Subcutaneous abdominal adipose tissue (tissue), 5 donors: ENCODE data around the gene AP2A1.

ENCODE experiments used
- H3K27ac ChIP-seq: one replicate; pipeline ENCODE4 v1.7.0; 2013; ENCODE audit warnings: low read depth, mild to moderate bottlenecking, inconsistent platforms, low read length, moderate library complexity
- H3K27me3 ChIP-seq, 5 donors: one replicate each; pipeline ENCODE4 v1.7.0; 2013; ENCODE audit warnings: low read length in 5 of 5, inconsistent platforms in 1 of 5; ENCODE audit not compliant: control insufficient read depth in 5 of 5, insufficient read depth in 4 of 5
- H3K36me3 ChIP-seq, 5 donors: one replicate each; pipeline ENCODE4 v1.7.0; 2013; ENCODE audit warnings: low read length in 5 of 5; ENCODE audit not compliant: control insufficient read depth in 5 of 5, insufficient read depth in 5 of 5
- H3K4me1 ChIP-seq, 5 donors: one replicate each; pipeline ENCODE4 v1.7.0; 2013; ENCODE audit warnings: low read length in 5 of 5, mild to moderate bottlenecking in 3 of 5, moderate library complexity in 1 of 5; ENCODE audit not compliant: control insufficient read depth in 5 of 5, insufficient read depth in 5 of 5
- H3K4me3 ChIP-seq, 5 donors: one replicate each; pipeline ENCODE4 v1.7.0; 2013; ENCODE audit warnings: low read length in 5 of 5, low read depth in 1 of 5
- H3K9ac ChIP-seq, 5 donors: one replicate each; pipeline ENCODE4 v1.7.0; 2013; ENCODE audit warnings: low read length in 5 of 5, mild to moderate bottlenecking in 4 of 5, moderate library complexity in 3 of 5
- H3K9me3 ChIP-seq, 5 donors: one replicate each; pipeline ENCODE4 v1.7.0; 2013; ENCODE audit warnings: low read length in 5 of 5; ENCODE audit not compliant: control insufficient read depth in 5 of 5
- donor health status: healthy.
- donor health status: healthy.
- donor health status: healthy.
- donor health status: healthy.
- donor health status: healthy.

The AP2A1 gene

GRCh38 chr19:49843265-49843664, 76.5 kb downstream of the AP2A1 start:
- Histone ChIP-seq H3K27ac (no peak overlapping the region), H3K4me1 (no peaks in the 10 kb centered on the region), H3K9ac (no peak overlapping the region), H3K36me3 (peaks cover 0 to 24% (median 16%) of the 10 kb centered on the region in 5 donors), H3K4me3 (no peak overlapping the region), H3K9me3 (no peaks in the 10 kb centered on the region), H3K27me3 (no peaks in the 10 kb centered on the region)

DNA sequence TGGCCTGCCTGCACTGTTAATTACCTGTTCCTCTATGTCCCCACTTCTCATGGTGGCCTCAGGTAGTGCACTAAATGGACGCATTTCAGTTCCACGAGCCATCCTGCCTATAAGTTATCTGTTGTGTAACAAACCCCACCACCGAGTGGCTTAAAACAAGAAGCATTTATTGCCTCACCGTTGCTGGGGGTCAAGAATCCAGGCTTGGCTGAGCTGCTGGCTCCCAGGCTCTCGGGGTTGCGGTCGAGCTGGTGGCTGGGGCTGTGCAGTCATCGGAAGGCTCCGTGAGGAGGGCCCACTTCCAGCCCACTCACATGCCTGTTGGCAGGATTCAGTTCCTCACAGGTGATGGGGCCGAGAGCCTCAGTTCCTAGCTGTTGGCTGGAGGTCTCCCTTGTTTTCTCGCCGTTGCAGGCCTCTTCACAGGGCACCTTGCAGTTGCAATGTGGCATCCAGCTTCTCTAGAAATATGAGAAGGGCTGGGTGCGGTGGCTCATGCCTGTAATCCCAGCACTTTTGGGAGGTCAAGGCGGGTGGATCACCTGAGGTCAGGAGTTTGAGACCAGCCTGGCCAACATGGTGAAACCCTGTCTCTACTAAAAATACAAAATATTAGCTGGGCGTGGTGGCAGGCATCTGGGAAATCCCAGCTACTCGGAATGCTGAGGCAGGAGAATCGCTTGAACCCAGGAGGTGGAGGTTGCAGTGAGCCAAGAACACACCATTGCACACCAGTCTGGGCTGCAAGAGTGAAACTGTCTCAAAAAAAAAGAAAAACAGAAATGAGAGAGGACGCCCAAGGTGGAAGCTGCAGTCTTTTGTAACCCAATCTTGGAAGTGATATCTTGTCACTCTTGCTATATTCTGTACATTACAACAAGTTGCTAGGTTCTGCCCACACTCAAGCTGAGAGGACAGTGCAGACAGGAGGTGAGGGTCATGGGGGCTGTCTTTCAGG, 77.6 kb downstream of the AP2A1 start:
- Histone ChIP-seq H3K27me3 (no peaks in the 10 kb centered on the region), H3K27ac (no peak overlapping the region), H3K4me3 (no peak overlapping the region), H3K4me1 (no peaks in the 10 kb centered on the region), H3K36me3 (peaks cover 0 to 13% (median 6%) of the 10 kb centered on the region in 5 donors), H3K9ac (no peak overlapping the region), H3K9me3 (peaks cover 0 to 5% (median under 1%) of the 10 kb centered on the region in 5 donors)

DNA sequence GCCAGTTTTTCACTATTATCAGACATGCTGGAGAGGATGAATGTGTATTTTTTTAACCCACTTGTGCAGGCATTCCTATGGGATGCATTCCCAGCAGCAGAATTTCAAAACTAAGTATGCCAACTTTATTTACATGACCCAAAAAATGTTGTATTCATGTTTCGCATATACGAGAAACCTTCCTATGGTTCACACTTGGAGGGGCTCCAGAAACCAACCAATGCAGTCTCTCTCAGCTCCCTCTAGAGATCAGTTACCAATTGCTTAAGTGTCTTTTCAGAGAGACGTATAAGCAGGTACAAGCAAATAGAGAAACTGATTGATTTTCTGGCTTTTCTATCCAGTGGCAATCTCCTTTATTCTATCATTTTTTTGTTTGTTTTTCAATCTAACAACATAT, 78.6 kb downstream of the AP2A1 start:
- Histone ChIP-seq H3K4me1 (peaks cover 0 to 7% (median 5%) of the 10 kb centered on the region in 5 donors), H3K27ac (no peak overlapping the region), H3K27me3 (no peaks in the 10 kb centered on the region), H3K9me3 (peaks cover 0 to 7% (median 3%) of the 10 kb centered on the region in 5 donors), H3K36me3 (peaks cover 0 to 5% (median 0%) of the 10 kb centered on the region in 5 donors), H3K9ac (no peak overlapping the region), H3K4me3 (no peak overlapping the region)

- Histone ChIP-seq H3K27ac (no peak overlapping the region), H3K4me1 (peaks cover 0 to 12% (median 5%) of the 10 kb centered on the region in 5 donors), H3K36me3 (no peaks in the 10 kb centered on the region), H3K27me3 (no peaks in the 10 kb centered on the region), H3K9me3 (peaks cover 0 to 7% (median 3%) of the 10 kb centered on the region in 5 donors), H3K9ac (no peak overlapping the region), H3K4me3 (no peak overlapping the region)
These were observed 79.6 kb downstream of the AP2A1 start for GRCh38 chr19:49846408-49846807.

DNA sequence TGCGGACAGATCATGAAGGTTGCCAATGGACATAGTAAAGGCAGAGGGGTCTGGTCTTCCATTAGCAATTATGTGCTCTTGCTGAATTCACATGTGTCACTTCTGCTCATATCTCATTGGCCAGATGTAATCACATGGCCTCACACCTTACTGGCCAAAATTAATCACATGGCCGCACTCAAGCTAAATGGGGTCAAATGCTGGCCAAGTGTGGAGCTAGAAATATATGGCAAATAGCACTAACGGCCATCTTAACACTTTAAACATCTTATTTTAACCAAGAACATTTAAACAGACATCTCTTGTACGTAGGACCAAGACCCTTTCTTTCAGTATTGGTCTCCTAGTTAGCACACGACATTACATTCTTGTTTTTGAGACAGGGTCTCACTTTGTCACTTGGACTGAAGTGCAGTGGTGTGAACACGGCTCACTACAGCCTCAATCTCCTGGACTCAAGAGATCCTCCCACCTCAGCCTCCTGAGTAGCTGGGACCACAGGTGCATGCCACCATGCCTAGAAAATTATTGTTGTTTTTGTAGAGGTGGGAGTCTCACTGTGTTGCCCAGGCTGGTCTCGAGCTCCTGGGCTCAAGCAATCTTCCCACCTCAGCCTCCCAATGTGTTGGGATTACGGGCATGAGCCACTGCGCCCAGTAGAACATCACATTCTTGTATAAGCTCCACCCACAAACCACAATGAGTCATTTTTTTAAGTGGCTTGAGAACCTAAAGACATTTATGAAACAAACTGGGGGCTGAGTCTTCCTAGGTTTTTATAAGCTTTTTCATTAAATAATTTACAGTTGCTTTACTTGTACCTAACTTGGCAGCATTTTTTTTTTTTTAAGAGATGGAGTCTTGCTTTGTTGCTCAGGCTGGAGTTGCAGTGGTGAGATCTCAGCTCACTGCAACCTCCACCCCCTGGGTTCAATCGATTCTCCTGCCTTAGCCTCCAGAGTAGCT, 81.2 kb downstream of the AP2A1 start:
- H3K27me3 ChIP-seq = no peaks in the 10 kb centered on the region
- no peak overlapping the region for H3K9ac ChIP-seq
- no peak overlapping the region for H3K4me3 ChIP-seq
- no peak overlapping the region for H3K27ac ChIP-seq
- peaks cover 6 to 25% (median 19%) of the 10 kb centered on the region in 5 donors for H3K4me1 ChIP-seq
- H3K36me3 ChIP-seq = no peaks in the 10 kb centered on the region
- peaks cover 0 to 7% (median 3%) of the 10 kb centered on the region in 5 donors for H3K9me3 ChIP-seq

DNA sequence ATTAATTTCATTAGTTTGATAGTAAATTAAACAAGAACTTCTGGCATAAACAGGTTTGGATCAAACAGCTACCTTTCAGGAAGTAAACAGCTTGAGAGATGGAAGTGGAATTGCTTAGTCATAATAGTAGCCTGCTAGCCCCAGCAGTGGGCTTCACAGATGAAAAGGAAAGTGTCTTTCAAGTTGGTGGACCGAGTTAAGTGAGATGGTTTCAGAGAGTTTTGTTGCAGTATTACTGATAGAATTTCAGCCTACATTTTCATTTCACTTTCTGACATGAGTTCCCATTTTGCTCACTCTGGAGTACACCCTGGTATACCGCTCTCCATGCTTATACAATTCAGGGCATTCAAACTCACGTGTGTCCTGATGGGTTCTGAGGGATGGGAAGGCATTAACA, 82.1 kb downstream of the AP2A1 start:
- H3K27ac ChIP-seq = no peak overlapping the region
- H3K36me3 ChIP-seq = no peaks in the 10 kb centered on the region
- H3K27me3 ChIP-seq = no peaks in the 10 kb centered on the region
- H3K4me3 ChIP-seq = no peak overlapping the region
- peaks cover 6 to 30% (median 25%) of the 10 kb centered on the region in 5 donors for H3K4me1 ChIP-seq
- no peak overlapping the region for H3K9ac ChIP-seq
- H3K9me3 ChIP-seq = peaks cover 0 to 7% (median 3%) of the 10 kb centered on the region in 5 donors

GRCh38 chr19:49849433-49850220, 82.8 kb downstream of the AP2A1 start:
- Histone ChIP-seq H3K9me3 (peaks cover 0 to 7% (median 3%) of the 10 kb centered on the region in 5 donors), H3K27me3 (no peaks in the 10 kb centered on the region), H3K4me3 (peak overlapping the region; percentile 23 to 95 (median 84)), H3K36me3 (peaks cover 0 to 7% (median 3%) of the 10 kb centered on the region in 5 donors), H3K27ac (peak overlapping the region; percentile 98), H3K9ac (peak overlapping the region in 3 of 5 donors; percentile 21 to 98 (median 91)), H3K4me1 (peaks cover 6 to 36% (median 27%) of the 10 kb centered on the region in 5 donors)

DNA sequence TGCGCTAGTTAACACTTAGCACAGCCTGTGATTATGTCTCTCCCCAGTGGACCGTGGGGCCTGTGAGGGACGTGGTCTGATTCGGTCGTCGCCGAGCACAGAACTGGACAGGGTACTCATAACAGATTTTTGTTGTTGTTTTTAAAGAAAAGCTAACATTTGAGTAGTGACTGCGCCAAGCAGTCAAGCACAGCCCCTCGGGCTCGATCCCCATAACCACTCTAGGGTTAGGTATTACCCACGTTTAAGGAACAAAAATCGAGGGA, 83.4 kb downstream of the AP2A1 start:
- peak overlapping the region; percentile 23 to 95 (median 84) for H3K4me3 ChIP-seq
- peak overlapping the region in 4 of 5 donors; percentile 21 to 98 (median 90) for H3K9ac ChIP-seq
- H3K4me1 ChIP-seq = peaks cover 6 to 36% (median 27%) of the 10 kb centered on the region in 5 donors
- no peaks in the 10 kb centered on the region for H3K27me3 ChIP-seq
- H3K36me3 ChIP-seq = peaks cover 0 to 12% (median 8%) of the 10 kb centered on the region in 5 donors
- peaks cover 0 to 7% (median 3%) of the 10 kb centered on the region in 5 donors for H3K9me3 ChIP-seq
- H3K27ac ChIP-seq = peak overlapping the region; percentile 98
